ENCODE measurements around the gene GRIA4.
A peak's percentile ranks its signal among the peaks of the same experiment; 100 is the strongest.

GRIA4 gene

GRCh38 chr11:106011481-106011880, 401.6 kb downstream of the GRIA4 start:
- no peak for DNase-seq (ENCODE audit: low spot score)

DNA sequence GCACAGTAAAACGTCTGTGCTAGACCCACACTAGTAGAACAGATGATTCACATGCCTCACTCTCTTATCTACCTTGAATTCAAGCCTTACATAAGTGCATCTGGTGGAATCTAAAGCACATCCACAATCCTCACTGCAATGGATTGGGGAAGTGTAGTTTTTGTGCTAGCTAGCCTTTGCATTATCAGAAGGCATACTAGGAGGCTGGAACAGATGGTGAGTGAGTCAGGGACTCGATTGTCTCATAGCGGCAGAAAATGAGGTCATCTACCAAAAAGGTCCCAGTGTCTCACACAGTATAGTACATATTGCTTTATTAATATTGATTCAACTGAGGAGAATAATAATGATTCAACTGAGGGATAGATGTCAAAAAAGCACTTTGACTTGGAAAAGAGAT, 402.9 kb downstream of the GRIA4 start:
- no peak for DNase-seq (ENCODE audit: low spot score)

- DNase-seq (ENCODE audit: low spot score) = no peak
These were observed 404.2 kb downstream of the GRIA4 start for GRCh38 chr11:106014035-106014434.

GRCh38 chr11:106014620-106015019, 404.7 kb downstream of the GRIA4 start:
- no peak for DNase-seq (ENCODE audit: low spot score)

DNA sequence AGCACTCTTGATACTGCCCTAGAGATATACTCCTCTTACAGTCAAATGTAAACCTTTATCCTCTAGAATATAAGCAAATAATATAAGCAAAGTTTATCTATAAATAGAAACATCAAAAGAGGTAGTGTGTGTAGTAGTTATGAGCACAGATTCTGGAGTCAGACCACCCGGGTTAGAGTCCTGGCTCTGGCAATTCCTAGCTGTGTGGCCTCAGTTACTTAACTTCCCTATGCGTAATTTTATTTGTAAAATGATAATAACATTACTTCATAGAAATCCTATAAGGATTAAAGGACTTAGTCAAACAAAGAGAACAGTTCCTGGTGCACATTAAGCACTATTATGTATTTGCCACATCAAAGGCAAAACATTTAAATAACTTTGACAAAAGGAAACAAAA, 405.2 kb downstream of the GRIA4 start:
- no peak for DNase-seq (ENCODE audit: low spot score)

DNA sequence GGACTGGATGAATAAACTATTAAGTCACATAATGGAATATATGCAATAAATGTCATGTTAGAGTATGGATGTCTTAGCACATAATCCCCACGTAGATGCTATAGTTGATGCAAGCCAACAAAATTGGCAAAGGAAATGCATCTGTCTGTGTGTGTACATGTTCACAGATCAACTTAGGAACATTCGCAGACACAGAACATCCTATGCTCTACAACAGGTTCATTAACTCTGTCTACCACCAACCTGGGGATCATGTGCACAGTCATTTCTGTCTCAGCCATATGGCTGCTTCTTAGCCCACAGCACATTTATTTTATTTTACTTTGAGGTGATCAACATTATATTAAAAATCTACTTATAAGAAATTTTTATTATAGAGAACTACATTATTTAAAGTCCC, 407.2 kb downstream of the GRIA4 start:
- no peak for DNase-seq (ENCODE audit: low spot score)

- peak; percentile 12 for DNase-seq (ENCODE audit: low spot score)
These were observed 411.5 kb downstream of the GRIA4 start for GRCh38 chr11:106021181-106021966.

GRCh38 chr11:106021967-106022794, 412.3 kb downstream of the GRIA4 start, which contains the start of gene MSANTD4:
MSANTD4 (minus strand) TSS chr11:106022240; CDS start chr11:106010917, 11,323 bp downstream.
- peak; percentile 93 for DNase-seq (ENCODE audit: low spot score)

DNA sequence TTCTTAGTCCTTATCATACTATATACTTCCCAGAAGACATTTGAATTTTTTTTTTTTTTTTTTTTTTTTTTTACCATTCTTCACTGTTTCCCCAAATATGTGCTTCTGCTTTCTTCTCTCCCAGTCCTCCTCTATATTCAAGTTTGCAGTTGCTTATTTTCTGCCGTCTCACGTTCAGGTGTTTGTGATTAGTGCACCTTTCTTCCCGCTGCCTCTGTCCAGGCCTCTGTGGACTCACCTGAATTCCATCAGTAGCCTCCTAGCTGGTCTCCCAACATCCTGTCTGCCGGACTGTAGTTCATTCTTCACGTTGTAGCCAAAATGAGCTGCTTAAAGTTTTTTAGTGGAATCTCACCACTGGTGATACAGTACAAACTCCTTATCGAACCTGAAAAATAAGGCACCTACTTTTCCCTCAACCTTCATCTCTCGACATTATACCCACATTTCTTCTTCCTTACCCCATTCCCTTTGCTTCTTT, 413.0 kb downstream of the GRIA4 start:
- no peak for DNase-seq (ENCODE audit: low spot score)

GRCh38 chr11:106030609-106031008, 420.7 kb downstream of the GRIA4 start:
- no peak for DNase-seq (ENCODE audit: low spot score)

- no peak for DNase-seq (ENCODE audit: low spot score)
These were observed 421.4 kb downstream of the GRIA4 start for GRCh38 chr11:106031202-106031810.
